ENCODE data around the gene CA5B. TPM values are rescaled to one million over a fixed set of nuclear protein-coding genes. Genes with fewer than 3 reads are reported as not detected.
A peak's percentile ranks its signal among the peaks of the same experiment; 100 is the strongest.
"Not testable (repeated sequence)": the region's sequence is repeated elsewhere in the genome, so short reads cannot be mapped to it uniquely, and the experiment has no call there.

Gene CA5B
- total and polyA plus RNA-seq, 7 donors, result 0.46 to 8.6 (median 3.9) TPM

GRCh38 chrX:15744181-15744867, 6.3 kb downstream of the CA5B start:
- TF ChIP-seq CTCF (IDR thresholded peaks at IDR 0.05), result no peak
- no peaks in the 10 kb centered on the region for H3K36me3 ChIP-seq
- no peaks in the 10 kb centered on the region for H3K27me3 ChIP-seq
- H3K4me1 ChIP-seq, result peaks cover 0 to 2% (median under 1%) of the 10 kb centered on the region in 4 donors
- H3K4me3 ChIP-seq, result no peak overlapping the region
- no peaks in the 10 kb centered on the region for H3K9me3 ChIP-seq
- 82 to 89% methylated on average over 9 of the region's 9 CpGs for WGBS, 2 donors
- no peak for DNase-seq
- H3K27ac ChIP-seq, result no peak overlapping the region
- intact Hi-C loops (cut with DNase I), result no loop called here

GRCh38 chrX:15745179-15745578, 7.1 kb downstream of the CA5B start:
- intact Hi-C loops (cut with DNase I), result no loop called here
- TF ChIP-seq POLR2AphosphoS5 (IDR thresholded peaks at IDR 0.05), result no peak
- Histone ChIP-seq H3K4me3 (no peak overlapping the region), H3K4me1 (peaks cover 0 to 11% (median 8%) of the 10 kb centered on the region in 4 donors), H3K27ac (no peak overlapping the region), H3K36me3 (no peaks in the 10 kb centered on the region), H3K9me3 (no peaks in the 10 kb centered on the region), H3K27me3 (no peaks in the 10 kb centered on the region)
- 91 to 92% methylated on average over 4 of the region's 4 CpGs for WGBS, 2 donors
- no peak for DNase-seq

GRCh38 chrX:15746651-15747050, 8.6 kb downstream of the CA5B start:
- DNase-seq; intact Hi-C loops (cut with DNase I); H3K27me3 ChIP-seq; H3K36me3 ChIP-seq; H3K4me3 ChIP-seq; H3K27ac ChIP-seq; H3K9me3 ChIP-seq: not testable (repeated sequence)
- H3K4me1 ChIP-seq, result peaks cover 0 to 25% (median 16%) of the 10 kb centered on the region in 4 donors
- 87 to 88% methylated on average over 6 of the region's 6 CpGs for WGBS, 2 donors

GRCh38 chrX:15747626-15748173, 9.6 kb downstream of the CA5B start:
- WGBS, 2 donors, result 94 to 95% methylated on average over 13 of the region's 13 CpGs

GRCh38 chrX:15748841-15749240, 10.8 kb downstream of the CA5B start:
- peak overlapping the region in 2 of 4 donors; percentile 72 to 76 for H3K27ac ChIP-seq
- peaks cover 0 to 30% (median 19%) of the 10 kb centered on the region in 4 donors for H3K4me1 ChIP-seq
- 84 to 86% methylated on average over 3 of the region's 3 CpGs for WGBS, 2 donors
- intact Hi-C loops (cut with DNase I), result no loop called here
- H3K9me3 ChIP-seq, result no peaks in the 10 kb centered on the region
- no peak overlapping the region for H3K4me3 ChIP-seq
- DNase-seq, result no peak
- H3K36me3 ChIP-seq, result no peaks in the 10 kb centered on the region
- H3K27me3 ChIP-seq, result no peaks in the 10 kb centered on the region
- no peak for TF ChIP-seq POLR2AphosphoS5 (IDR thresholded peaks at IDR 0.05)
- TF ChIP-seq EP300 (IDR thresholded peaks at IDR 0.05), result no peak
- no peak for TF ChIP-seq CTCF (IDR thresholded peaks at IDR 0.05)
- TF ChIP-seq POLR2A (IDR thresholded peaks at IDR 0.05), result no peak

More at GRCh38 chrX:15747626-15748173, 9.6 kb downstream of the CA5B start:
- H3K4me3 ChIP-seq, result no peak overlapping the region
- H3K9me3 ChIP-seq, result no peaks in the 10 kb centered on the region
- TF ChIP-seq POLR2AphosphoS5 (IDR thresholded peaks at IDR 0.05), result no peak
- TF ChIP-seq EP300 (IDR thresholded peaks at IDR 0.05), result no peak
- TF ChIP-seq CTCF (IDR thresholded peaks at IDR 0.05), result no peak
- no peak for TF ChIP-seq POLR2A (IDR thresholded peaks at IDR 0.05)
- no peak for DNase-seq
- H3K36me3 ChIP-seq, result no peaks in the 10 kb centered on the region
- intact Hi-C loops (cut with DNase I), result no loop called here
- no peak overlapping the region for H3K27ac ChIP-seq
- H3K4me1 ChIP-seq, result peaks cover 0 to 30% (median 19%) of the 10 kb centered on the region in 4 donors
- H3K27me3 ChIP-seq, result no peaks in the 10 kb centered on the region
